H54 (cell line): ENCODE data around the gene LDLRAP1.
"Not testable (repeated sequence)": the region's sequence is repeated elsewhere in the genome, so short reads cannot be mapped to it uniquely, and the experiment has no call there.

Experiments
- DNase-seq: peaks from one replicate; pipeline ENCODE4 v3.0.0; 2011; ENCODE audit warnings: low spot score, mixed read lengths; ENCODE audit not compliant: insufficient read length
- FAIRE-seq: peaks from 3 replicates; lab custom pipeline; 2011; peaks lifted over from hg19 to GRCh38; lab: Jason Lieb, UNC
- POLR2A ChIP-seq: IDR thresholded peaks from 2 replicates; pipeline ENCODE4 v1.6.1; 2011; ENCODE audit warnings: low read depth, mild to moderate bottlenecking, low read length

The LDLRAP1 gene, protein sequence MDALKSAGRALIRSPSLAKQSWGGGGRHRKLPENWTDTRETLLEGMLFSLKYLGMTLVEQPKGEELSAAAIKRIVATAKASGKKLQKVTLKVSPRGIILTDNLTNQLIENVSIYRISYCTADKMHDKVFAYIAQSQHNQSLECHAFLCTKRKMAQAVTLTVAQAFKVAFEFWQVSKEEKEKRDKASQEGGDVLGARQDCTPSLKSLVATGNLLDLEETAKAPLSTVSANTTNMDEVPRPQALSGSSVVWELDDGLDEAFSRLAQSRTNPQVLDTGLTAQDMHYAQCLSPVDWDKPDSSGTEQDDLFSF

GRCh38 chr1:25543425-25544242, at the start of gene LDLRAP1:
LDLRAP1 (plus strand) TSS chr1:25543606; CDS start chr1:25543699, 93 bp downstream.
- DNase-seq (peak; percentile 61), FAIRE-seq (no peak)
- peak; percentile 54 for TF ChIP-seq POLR2A

DNA sequence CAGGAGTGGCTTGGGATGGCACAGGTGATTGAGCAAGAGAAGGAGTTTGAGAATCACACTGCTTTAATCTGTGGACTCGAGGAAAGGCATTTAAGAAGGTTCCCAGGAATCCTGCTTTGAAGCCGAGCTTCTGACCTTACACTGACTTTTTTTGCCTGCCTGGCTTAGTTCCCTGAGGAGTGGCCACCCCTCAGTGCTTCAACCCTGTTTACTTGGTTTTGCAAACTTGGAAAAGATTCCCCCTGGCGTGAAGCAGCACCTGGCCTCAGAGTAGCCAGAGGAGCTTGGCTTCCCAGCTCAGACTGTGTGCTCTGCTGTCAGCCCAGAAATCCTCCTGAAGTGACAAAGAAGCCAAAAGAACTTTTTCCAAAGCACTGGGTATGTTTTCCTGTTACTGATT, 48.5 kb upstream of the LDLRAP1 start:
- TF ChIP-seq POLR2A = no peak
- no peak for DNase-seq
- FAIRE-seq = no peak

DNA sequence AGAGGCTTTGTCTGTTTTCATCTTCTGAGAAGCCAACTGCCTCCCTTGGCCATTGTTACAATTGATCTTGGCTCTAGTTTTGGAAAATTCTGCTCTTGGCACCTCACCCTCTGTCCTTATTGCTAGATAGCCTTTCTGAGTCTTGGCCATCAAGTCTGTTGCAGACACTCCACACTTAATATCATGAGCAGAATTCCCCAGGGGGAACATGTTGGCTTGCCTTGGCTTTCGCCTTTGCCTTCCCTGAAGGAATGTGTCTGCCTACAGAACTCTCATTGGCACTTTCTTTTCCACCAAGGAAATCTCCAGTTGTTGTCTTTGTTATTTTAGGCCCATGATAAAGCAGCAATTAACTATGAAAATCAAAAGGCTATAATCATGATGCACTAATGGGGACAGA, 42.7 kb upstream of the LDLRAP1 start:
- TF ChIP-seq POLR2A = no peak
- DNase-seq = no peak
- FAIRE-seq = no peak

DNA sequence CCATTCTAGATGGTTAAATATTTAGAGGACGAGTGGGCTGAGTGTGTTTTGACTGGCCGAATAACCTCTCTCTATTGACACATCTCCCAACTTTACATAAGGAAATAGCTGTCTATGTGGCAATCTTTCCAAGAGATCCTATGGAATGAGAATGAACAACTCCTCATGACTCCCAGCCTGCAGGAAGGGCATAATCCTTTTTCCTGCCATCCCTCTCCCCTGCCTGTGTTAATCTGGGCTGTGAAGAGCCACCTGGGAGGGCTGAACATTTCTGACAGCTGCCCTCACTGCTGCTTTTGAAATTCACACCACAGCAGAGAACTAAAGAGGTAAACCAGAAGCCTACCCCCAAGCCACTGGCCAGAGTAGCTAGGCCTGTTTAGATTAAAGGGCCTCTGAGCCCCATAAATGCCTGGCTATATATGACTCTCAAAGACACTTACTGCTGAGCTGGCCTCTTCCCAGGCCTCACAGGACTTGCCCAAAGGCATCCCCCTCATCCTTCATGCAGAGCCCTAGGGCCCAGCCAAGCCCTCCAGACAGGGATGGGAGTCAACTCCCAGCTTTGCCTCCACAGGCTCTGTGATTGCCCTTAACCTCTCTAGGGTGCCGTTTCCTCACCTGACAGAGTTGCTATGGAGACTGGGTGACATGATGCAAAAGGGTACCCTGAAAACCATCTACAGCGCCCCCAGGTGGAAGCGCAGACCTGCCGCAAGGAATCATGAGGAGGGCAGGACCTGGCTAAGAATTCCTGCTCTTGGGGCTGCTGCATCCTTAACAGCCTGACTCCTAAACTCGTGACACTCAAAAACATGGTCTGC, 42.0 kb upstream of the LDLRAP1 start:
- no peak for TF ChIP-seq POLR2A
- no peak for DNase-seq
- FAIRE-seq = peak; percentile 15

- no peak for TF ChIP-seq POLR2A
- FAIRE-seq (no peak), DNase-seq (no peak)
Measured at GRCh38 chr1:25502957-25503356, 40.4 kb upstream of the LDLRAP1 start.

DNA sequence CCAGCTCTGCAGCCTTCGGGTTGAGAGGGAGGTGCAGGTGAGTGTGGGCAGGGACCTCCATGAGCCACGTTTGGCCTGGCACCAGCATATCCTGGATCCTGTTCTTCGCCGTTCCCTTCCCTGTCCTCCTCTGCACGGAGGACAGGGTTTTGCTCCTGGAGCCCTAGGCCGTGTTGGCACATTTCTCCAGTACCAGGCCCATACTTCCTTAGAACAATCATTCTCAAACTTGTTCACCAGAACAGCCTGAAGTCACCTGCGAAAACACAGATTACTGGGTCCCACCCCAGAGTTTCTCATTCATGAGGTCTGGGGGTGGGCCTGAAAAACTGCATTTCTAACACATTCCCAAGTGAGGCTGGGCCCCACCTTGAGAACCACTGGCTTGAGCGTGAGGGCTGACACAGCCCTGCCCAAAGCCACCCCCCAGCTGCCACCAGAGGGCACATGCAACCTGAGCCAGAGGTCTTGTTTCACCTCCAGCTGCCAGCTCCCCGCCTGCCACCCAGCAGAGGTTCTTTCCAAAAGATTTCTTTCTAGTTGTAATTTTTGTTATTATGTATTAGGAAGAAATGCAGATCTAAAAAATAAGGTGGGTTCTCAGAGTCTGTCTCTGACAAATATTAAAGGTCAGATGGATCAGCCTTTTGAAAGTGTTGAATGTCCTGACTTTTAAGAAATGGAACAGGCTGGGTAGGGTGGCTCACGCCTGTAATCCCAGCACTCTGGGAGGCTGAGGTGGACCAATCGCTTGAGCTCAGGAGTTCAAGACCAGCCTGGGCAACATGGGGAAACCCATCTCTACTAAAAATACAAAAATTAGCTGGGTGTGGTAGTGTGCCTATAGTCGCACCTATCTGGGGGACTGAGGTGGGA, 39.6 kb upstream of the LDLRAP1 start:
- no peak for TF ChIP-seq POLR2A
- DNase-seq (peak; percentile 23), FAIRE-seq (no peak)

DNA sequence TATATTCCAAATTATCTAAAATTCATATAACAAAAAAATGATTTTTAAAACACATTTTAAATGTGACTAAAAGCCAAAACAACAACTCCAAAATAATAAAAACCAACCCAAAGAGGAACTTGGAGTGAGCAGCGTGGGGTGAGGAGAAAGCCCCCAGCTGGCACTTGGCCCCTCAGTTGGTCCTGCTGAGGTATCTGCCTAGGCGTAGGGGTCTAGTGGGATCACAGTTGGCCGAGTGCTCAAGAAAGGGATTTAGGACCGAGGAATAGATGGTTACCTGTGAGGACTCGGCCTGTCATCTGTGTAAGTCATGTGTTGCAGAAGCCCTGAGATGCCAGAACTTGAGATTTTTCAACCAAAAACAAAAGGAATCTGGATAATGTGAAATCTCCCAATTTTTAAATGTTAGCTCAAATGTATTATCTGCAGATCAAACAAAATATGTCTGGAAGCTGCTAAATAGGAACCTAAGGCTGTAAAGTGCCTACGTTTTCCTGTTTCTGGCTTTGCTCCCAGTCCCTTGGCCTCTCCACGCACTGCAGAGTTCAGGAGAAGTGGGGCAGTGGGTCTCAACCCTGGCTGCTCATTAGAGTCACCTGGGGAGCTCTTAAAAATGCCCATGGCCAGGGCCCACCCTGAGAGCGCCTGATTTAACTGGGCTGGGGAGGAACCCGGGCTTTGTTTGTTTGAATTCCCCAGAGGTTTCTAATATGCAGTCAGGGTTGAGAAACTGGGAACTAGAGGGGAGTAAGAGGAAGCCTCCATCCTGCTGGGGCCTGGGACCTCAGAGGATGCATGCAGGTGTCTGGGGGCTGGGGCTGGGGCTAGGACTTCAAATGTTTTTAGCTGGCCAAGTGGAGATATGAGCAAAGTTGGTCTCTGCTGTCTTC, 38.5 kb upstream of the LDLRAP1 start:
- TF ChIP-seq POLR2A = no peak
- no peak for FAIRE-seq

DNA sequence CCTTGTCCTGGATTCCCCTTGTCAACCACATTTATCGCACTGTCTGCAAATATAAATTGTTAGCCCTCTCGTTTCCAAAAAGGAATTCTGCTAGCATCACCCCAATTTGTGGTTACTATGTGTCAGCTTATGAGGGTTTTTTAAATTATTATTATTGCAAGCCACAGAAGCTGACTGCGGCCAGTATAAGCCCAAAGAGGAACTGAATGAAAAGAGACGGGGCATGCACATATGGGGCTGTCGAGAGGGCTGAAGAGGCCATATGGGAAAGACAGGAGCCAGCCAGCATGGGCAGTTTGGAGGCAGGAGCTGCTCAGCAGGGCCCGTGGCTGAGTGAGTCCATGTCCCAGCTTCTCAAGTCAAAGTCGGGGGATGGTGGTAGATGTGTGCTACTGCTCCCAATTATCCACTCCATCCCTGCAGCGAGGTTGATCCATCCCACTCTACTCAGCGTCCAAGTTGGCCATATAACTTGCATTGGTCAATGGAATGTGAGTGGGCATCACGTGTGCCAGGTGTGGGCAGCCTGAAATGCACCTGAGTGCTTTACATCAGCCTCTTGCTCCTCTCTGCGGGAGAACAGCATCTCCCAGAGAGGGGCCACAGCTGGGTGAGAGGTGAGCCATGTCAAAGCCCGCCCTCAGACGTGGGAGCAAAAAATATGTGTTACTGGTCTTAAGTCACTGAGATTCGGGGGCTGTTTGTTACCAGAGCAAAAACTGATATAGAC, 37.6 kb upstream of the LDLRAP1 start:
- no peak for DNase-seq
- FAIRE-seq = no peak
- no peak for TF ChIP-seq POLR2A

More for the DNA sequence above, 38.5 kb upstream of the LDLRAP1 start:
- no peak for DNase-seq

GRCh38 chr1:25506566-25507463, 36.6 kb upstream of the LDLRAP1 start:
- DNase-seq, FAIRE-seq: not testable (repeated sequence)

DNA sequence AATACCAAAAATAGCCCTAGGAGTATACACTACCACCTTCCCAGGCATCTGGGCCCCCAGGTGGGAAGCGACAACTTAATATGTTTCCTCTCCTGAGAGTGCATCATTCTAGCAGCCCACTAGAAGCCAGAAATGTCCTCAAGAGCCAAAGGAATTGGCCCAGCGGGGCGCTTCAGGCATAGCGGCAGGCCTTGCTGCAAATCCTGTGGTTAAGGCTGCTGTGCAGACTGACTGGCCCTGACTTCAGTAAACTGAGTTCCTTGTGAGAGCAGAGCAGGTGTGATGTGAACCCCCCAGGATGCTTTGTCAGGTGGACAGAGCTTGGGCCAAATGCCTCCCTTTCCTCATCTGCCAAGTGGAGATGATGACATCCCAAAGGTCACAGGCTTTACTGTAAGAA, 29.7 kb upstream of the LDLRAP1 start:
- no peak for TF ChIP-seq POLR2A
- DNase-seq = no peak
- no peak for FAIRE-seq

DNA sequence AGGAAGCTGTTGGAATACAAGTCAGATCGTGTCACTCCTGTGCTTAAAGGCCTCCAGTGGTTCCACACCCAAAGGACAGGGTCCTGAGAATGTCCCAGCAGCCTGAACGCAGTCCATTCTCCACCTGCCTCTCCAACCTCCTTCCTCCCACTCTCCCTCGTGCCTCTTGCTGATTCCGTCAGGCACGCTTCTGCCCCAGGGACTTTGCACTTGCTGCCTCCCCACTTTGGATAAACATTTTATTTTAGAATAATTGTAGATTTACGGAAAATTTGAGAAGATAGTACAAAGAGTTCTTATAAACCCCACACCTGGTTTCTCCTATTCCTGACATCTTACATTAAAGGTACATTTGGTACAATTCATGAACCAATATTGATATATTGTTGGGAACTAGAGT, 28.4 kb upstream of the LDLRAP1 start:
- no peak for TF ChIP-seq POLR2A
- no peak for DNase-seq
- no peak for FAIRE-seq
